CD14-positive monocyte (primary cell): ENCODE results near the gene DLEC1. TPM values are rescaled to one million over a fixed set of nuclear protein-coding genes. Genes with fewer than 3 reads are reported as not detected.

Experiments used
- DNase-seq, 3 donors: peaks; one replicate each; pipeline ENCODE4 v3.0.0-alpha.2; 2011 to 2022
- H2AFZ ChIP-seq: 2 replicates; pipeline ENCODE4 v1.6.0; 2012; ENCODE audit warnings: mild to moderate bottlenecking, low read depth, low read length, inconsistent platforms; ENCODE audit not compliant: insufficient read depth, poor library complexity, severe bottlenecking
- H3K27ac ChIP-seq, 2 donors: 1 replicate in 1 of 2; 2 replicates in 1 of 2; pipeline ENCODE4 v1.5.1; 2012 to 2013; ENCODE audit warnings: low read length in 2 of 2, control low read depth in 1 of 2, inconsistent platforms in 1 of 2, low read depth in 1 of 2, mild to moderate bottlenecking in 1 of 2
- H3K27me3 ChIP-seq, 2 donors: one replicate each; pipeline versions ENCODE4 v1.6.0 to v1.6.1; 2011 to 2013; ENCODE audit warnings: low read length in 2 of 2; ENCODE audit not compliant: control insufficient read depth in 2 of 2, insufficient read depth in 2 of 2
- H3K36me3 ChIP-seq, 2 donors: replicated peaks in 1 of 2; 1 replicate in 1 of 2; 2 replicates in 1 of 2; pipeline versions ENCODE4 v1.5.1 to v1.6.1; 2012 to 2013; ENCODE audit warnings: low read length in 2 of 2, control low read depth in 1 of 2, inconsistent platforms in 1 of 2, mild to moderate bottlenecking in 1 of 2; ENCODE audit not compliant: insufficient read depth in 2 of 2, control insufficient read depth in 1 of 2
- H3K4me1 ChIP-seq, 2 donors: 1 replicate in 1 of 2; 2 replicates in 1 of 2; pipeline versions ENCODE4 v1.5.1 to v1.6.1; 2012 to 2013; ENCODE audit warnings: low read length in 2 of 2, control low read depth in 1 of 2, inconsistent platforms in 1 of 2, mild to moderate bottlenecking in 1 of 2, moderate library complexity in 1 of 2; ENCODE audit not compliant: insufficient read depth in 2 of 2, control insufficient read depth in 1 of 2
- H3K4me2 ChIP-seq: replicated peaks from 2 replicates; pipeline ENCODE3; 2012; ENCODE audit warnings: low read length, moderate library complexity, mild to moderate bottlenecking; ENCODE audit not compliant: poor library complexity, severe bottlenecking; ENCODE audit errors: extremely low read depth
- H3K4me3 ChIP-seq, 3 experiments: fragments of 200-600 bp in 1 of 3; sonication (generic) in 1 of 3; replicated peaks in 1 of 3; 1 replicate in 2 of 3; 2 replicates in 1 of 3; pipeline ENCODE4 v1.5.1; 2011 to 2013; ENCODE audit warnings: low read length in 3 of 3, mild to moderate bottlenecking in 3 of 3, control low read depth in 2 of 3, low read depth in 2 of 3, inconsistent platforms in 1 of 3, moderate library complexity in 1 of 3
- H3K79me2 ChIP-seq: 2 replicates; pipeline ENCODE4 v1.6.0; 2012; ENCODE audit warnings: mild to moderate bottlenecking, control low read depth, inconsistent platforms, low read length, moderate library complexity; ENCODE audit not compliant: insufficient read depth
- H3K9ac ChIP-seq: 2 replicates; pipeline ENCODE4 v1.6.0; 2017; ENCODE audit warnings: low read length, mild to moderate bottlenecking; ENCODE audit not compliant: insufficient read depth, poor library complexity, severe bottlenecking
- H3K9me3 ChIP-seq, 2 donors: replicated peaks in 1 of 2; 1 replicate in 1 of 2; 2 replicates in 1 of 2; pipeline versions ENCODE4 v1.5.1 to v1.6.1; 2012 to 2013; ENCODE audit warnings: low read length in 2 of 2, control low read depth in 1 of 2; ENCODE audit not compliant: control insufficient read depth in 1 of 2, insufficient read depth in 1 of 2
- H4K20me1 ChIP-seq: 2 replicates; pipeline ENCODE4 v1.6.0; 2012; ENCODE audit warnings: mild to moderate bottlenecking, low read length, control low read depth, moderate library complexity; ENCODE audit not compliant: insufficient read depth
- H3K27ac Mint-ChIP-seq, 7 donors: one replicate each; pipeline ENCODE4 v1.8.0; 2020; ENCODE audit warnings: mild to moderate bottlenecking in 7 of 7, mixed read lengths in 7 of 7, moderate library complexity in 6 of 7, inconsistent platforms in 2 of 7
- H3K27me3 Mint-ChIP-seq, 3 donors: one replicate each; pipeline ENCODE4 v1.8.0; 2021 to 2022; ENCODE audit warnings: low read depth in 3 of 3, mild to moderate bottlenecking in 3 of 3, mixed read lengths in 3 of 3, moderate library complexity in 3 of 3, inconsistent platforms in 1 of 3
- H3K36me3 Mint-ChIP-seq, 2 donors: one replicate each; pipeline ENCODE4 v1.8.0; 2020; ENCODE audit warnings: mixed read lengths in 2 of 2, inconsistent platforms in 1 of 2, mild to moderate bottlenecking in 1 of 2
- H3K4me1 Mint-ChIP-seq: one replicate; pipeline ENCODE4 v1.8.0; 2020; ENCODE audit warnings: mild to moderate bottlenecking, mixed read lengths
- H3K4me3 Mint-ChIP-seq, 2 donors: one replicate each; pipeline ENCODE4 v1.8.0; 2020; ENCODE audit warnings: mild to moderate bottlenecking in 2 of 2, mixed read lengths in 2 of 2, moderate library complexity in 1 of 2
- H3K9me3 Mint-ChIP-seq, 7 donors: one replicate each; pipeline ENCODE4 v1.8.0; 2020 to 2022; ENCODE audit warnings: mixed read lengths in 7 of 7, mild to moderate bottlenecking in 6 of 7, moderate library complexity in 6 of 7, inconsistent platforms in 2 of 7
- WGBS: methylation state at CpG from one replicate; pipeline ENCODE4 v1.1.5; 2013; ENCODE audit warnings: missing lambda C conversion rate; ENCODE audit not compliant: insufficient coverage; 5-methylcytosine and 5-hydroxymethylcytosine counted together
- intact Hi-C, 2 donors: fragments of 100-400 bp; cut with micrococcal nuclease; formaldehyde crosslinking; loops; one replicate each; pipeline versions ENCODE4 v1.15.0 to v1.15.1; 2023
- polyA plus RNA-seq, 3 donors: library from polyadenylated mRNA; depleted of rRNA in 1 of 3; unstranded in 2 of 3; stranded (reverse) in 1 of 3; fragments of 300-500 nt in 2 of 3; fragments of >200 nt in 1 of 3; fragmentation: Illumina TruSeq in 2 of 3; gene quantifications; 1 replicate in 2 of 3; 2 replicates in 1 of 3; pipeline ENCODE4 v1.2.3, GENCODE V29; 2012 to 2021
- small RNA-seq: library from RNA; depleted of rRNA; stranded (forward); fragments of <200 nt; gene quantifications from one replicate; pipeline ENCODE3, GENCODE V24; 2012; ENCODE audit warnings: low read depth; ENCODE audit not compliant: insufficient read length
- TF ChIP-seq, protein P1 (sequence below): fragments of 200-600 bp; IDR thresholded peaks from one replicate; pipeline ENCODE4 v1.8.0; 2022; ENCODE audit warnings: antibody characterized with exemption, mild to moderate bottlenecking

The DLEC1 gene
- polyA plus RNA-seq, 3 donors = 0.11 to 0.81 (median 0.14) TPM

DNA sequence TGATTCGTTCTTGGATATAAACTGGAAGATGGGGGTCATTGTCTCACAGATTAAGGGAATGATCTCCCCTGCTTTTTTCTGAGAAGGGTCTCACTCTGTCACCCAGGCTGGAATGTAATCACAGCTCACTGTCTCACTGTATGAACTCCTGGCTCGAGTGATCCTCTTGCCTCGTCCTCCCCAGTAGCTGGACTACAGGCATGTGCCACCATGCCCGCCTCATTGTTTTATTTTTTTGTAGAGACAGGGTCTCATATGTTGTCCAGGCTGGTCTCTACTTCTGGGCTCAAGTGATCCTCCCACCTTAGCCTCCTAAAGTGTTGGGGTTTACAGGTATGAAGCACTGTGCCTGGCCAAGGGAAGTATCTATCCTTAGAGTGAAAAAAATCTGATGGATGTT, 131.7 kb downstream of the DLEC1 start:
- Mint-ChIP-seq H3K4me1 (peaks cover 59% of the 10 kb centered on the region), H3K4me3 (no peak overlapping the region), H3K27ac (peak overlapping the region in 2 of 7 donors; percentile 16 to 27), H3K9me3 (no peaks in the 10 kb centered on the region), H3K27me3 (no peaks in the 10 kb centered on the region), H3K36me3 (peaks cover 21 to 27% of the 10 kb centered on the region in 2 donors)
- no peaks in the 10 kb centered on the region for H3K9me3 ChIP-seq
- TF ChIP-seq, protein P1, sequence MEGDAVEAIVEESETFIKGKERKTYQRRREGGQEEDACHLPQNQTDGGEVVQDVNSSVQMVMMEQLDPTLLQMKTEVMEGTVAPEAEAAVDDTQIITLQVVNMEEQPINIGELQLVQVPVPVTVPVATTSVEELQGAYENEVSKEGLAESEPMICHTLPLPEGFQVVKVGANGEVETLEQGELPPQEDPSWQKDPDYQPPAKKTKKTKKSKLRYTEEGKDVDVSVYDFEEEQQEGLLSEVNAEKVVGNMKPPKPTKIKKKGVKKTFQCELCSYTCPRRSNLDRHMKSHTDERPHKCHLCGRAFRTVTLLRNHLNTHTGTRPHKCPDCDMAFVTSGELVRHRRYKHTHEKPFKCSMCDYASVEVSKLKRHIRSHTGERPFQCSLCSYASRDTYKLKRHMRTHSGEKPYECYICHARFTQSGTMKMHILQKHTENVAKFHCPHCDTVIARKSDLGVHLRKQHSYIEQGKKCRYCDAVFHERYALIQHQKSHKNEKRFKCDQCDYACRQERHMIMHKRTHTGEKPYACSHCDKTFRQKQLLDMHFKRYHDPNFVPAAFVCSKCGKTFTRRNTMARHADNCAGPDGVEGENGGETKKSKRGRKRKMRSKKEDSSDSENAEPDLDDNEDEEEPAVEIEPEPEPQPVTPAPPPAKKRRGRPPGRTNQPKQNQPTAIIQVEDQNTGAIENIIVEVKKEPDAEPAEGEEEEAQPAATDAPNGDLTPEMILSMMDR = no peak
- H3K36me3 ChIP-seq = no peaks in the 10 kb centered on the region
- no peaks in the 10 kb centered on the region for H3K27me3 ChIP-seq
- H3K79me2 ChIP-seq = peaks cover 100% of the 10 kb centered on the region
- H3K9ac ChIP-seq = no peak overlapping the region
- intact Hi-C loops = no loop called here
- no peak overlapping the region for H3K27ac ChIP-seq
- no peak overlapping the region for H3K4me2 ChIP-seq
- H4K20me1 ChIP-seq = peaks cover 97% of the 10 kb centered on the region
- H3K4me1 ChIP-seq = peaks cover 18 to 29% of the 10 kb centered on the region in 2 donors
- 100% methylated on average over 1 of the region's 4 CpGs for WGBS
- DNase-seq = no peak
- H3K4me3 ChIP-seq = no peak overlapping the region
- H2AFZ ChIP-seq = no peak overlapping the region

DNA sequence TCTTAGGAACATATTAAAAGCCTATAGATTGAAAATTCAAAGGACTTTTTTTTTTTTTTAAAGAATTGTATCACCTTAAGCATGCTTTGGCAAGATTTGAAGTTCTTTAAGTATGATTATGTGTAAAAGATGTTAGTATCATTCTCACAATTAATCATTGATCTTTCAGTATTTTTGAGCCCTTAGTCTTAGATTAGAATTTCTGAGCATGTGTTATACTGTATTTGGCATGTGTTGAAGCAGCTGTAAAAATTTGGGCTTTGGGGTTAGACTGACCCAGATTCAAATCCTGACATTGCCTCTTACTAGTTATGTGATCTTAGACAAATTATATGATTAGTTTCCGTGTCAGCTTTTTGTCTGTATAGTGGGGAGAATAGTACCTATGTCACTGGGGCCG, 132.6 kb downstream of the DLEC1 start:
- no peak for DNase-seq
- TF ChIP-seq, protein P1 = no peak
- intact Hi-C loops = no loop called here
- WGBS = 100% methylated on average over 1 of the region's 2 CpGs
- no peak overlapping the region for H3K4me2 ChIP-seq
- no peaks in the 10 kb centered on the region for H3K27me3 Mint-ChIP-seq
- no peak overlapping the region for H3K4me3 Mint-ChIP-seq
- peaks cover 12 to 21% of the 10 kb centered on the region in 2 donors for H3K4me1 ChIP-seq
- H3K27me3 ChIP-seq = no peaks in the 10 kb centered on the region
- H4K20me1 ChIP-seq = peaks cover 99% of the 10 kb centered on the region
- H2AFZ ChIP-seq = no peak overlapping the region
- no peaks in the 10 kb centered on the region for H3K9me3 ChIP-seq
- H3K9me3 Mint-ChIP-seq = no peaks in the 10 kb centered on the region
- H3K36me3 Mint-ChIP-seq = peaks cover 21 to 24% of the 10 kb centered on the region in 2 donors
- no peak overlapping the region for H3K27ac ChIP-seq
- peaks cover 55% of the 10 kb centered on the region for H3K4me1 Mint-ChIP-seq
- H3K27ac Mint-ChIP-seq = no peak overlapping the region
- peaks cover 100% of the 10 kb centered on the region for H3K79me2 ChIP-seq
- no peak overlapping the region for H3K9ac ChIP-seq
- H3K36me3 ChIP-seq = no peaks in the 10 kb centered on the region
- H3K4me3 ChIP-seq = no peak overlapping the region

Small RNA genes within 50 kb of the gene (small RNA-seq; reads per million reads assigned to genes)
- not detected for gene RF00019

Other genes starting within 250 kb of the DLEC1 start
- gene CTDSPL, start 177.3 kb upstream of the DLEC1 start, polyA plus RNA-seq = under 1 TPM; 0.15 to 0.69 (median 0.33) TPM
- 10 to 100 TPM in 1 of 3 donors, 1 to 10 TPM in 2; 4.4 to 29.1 (median 7.4) TPM for gene VILL, start 48.4 kb upstream of the DLEC1 start, polyA plus RNA-seq
- gene PLCD1, start 9.6 kb upstream of the DLEC1 start, polyA plus RNA-seq = 1 to 10 TPM; 4.1 to 6.4 (median 6.0) TPM
- gene ACAA1, start 97.9 kb downstream of the DLEC1 start, polyA plus RNA-seq = 100 to 1,000 TPM; 123 to 268 (median 133) TPM
- gene MYD88, start 99.5 kb downstream of the DLEC1 start, polyA plus RNA-seq = 100 to 1,000 TPM; 286 to 427 (median 398) TPM
- 10 to 100 TPM in 2 of 3 donors, 1 to 10 TPM in 1; 9.4 to 20.3 (median 12.3) TPM for gene OXSR1, start 126.3 kb downstream of the DLEC1 start, polyA plus RNA-seq
- under 1 TPM in 1 of 3 donors, not detected in 2; 0.19 TPM for gene SLC22A13, start 226.6 kb downstream of the DLEC1 start, polyA plus RNA-seq
- gene SLC22A14, start 243.1 kb downstream of the DLEC1 start, polyA plus RNA-seq = under 1 TPM in 1 of 3 donors, not detected in 2; 0.45 TPM